Measurements from ENCODE around the gene ADAMTSL2. TPM values are rescaled to one million over a fixed set of nuclear protein-coding genes. Genes with fewer than 3 reads are reported as not detected.

Gene ADAMTSL2
- total and polyA plus RNA-seq, 7 experiments from 2014 or later, result 0.16 to 2.7 (median 0.71) TPM; not detected in 1

DNA sequence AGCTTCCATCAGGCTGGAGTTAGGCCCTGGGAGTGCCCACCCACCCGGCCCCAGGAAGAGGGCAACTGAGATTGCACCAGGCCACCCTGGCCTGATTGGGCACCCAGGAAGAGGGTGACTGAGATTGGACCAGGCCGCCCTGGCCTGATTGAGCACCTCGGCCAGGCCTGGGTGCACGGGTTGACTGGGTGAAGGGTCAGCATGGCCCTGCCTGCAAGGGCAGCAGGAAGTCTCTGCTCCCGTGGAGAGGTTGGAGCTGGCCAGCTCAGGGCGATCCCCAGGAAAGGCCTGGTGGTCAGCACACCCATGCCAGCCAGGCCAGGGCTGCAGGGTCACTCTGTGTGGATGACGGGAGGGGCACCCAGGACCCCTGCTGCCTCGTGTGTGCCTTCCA is 11.8 kb downstream of the ADAMTSL2 start:
- POLR2A ChIA-PET, result no interaction called here
- CTCF ChIA-PET, result no interaction called here
- no peaks in the 10 kb centered on the region for H3K27me3 ChIP-seq (ENCODE audit: control insufficient read depth in 2 of 2, insufficient read depth in 2 of 2, low read length in 2 of 2)
- H3K27ac Mint-ChIP-seq, result no peak overlapping the region
- peaks cover 0 to 4% (median 0%) of the 10 kb centered on the region in 5 donors for H3K27me3 Mint-ChIP-seq
- H3K36me3 ChIP-seq (ENCODE audit: control insufficient read depth in 2 of 3, insufficient read depth in 3 of 3, low read length in 3 of 3), result no peaks in the 10 kb centered on the region
- no peaks in the 10 kb centered on the region for H3K9me3 ChIP-seq (ENCODE audit: control insufficient read depth in 2 of 3, low read length in 3 of 3)
- no peaks in the 10 kb centered on the region for H3K4me1 ChIP-seq (ENCODE audit: control insufficient read depth in 2 of 2, insufficient read depth in 2 of 2, low read length in 2 of 2)
- no peak for ATAC-seq
- no peak overlapping the region for H3K4me3 Mint-ChIP-seq
- intact Hi-C loops (cut with micrococcal nuclease), result no loop called here
- H3K36me3 Mint-ChIP-seq, result peaks cover 0 to 16% (median 0%) of the 10 kb centered on the region in 5 donors
- H3K4me3 ChIP-seq (ENCODE audit: low read length), result no peak overlapping the region
- no peaks in the 10 kb centered on the region for H3K4me1 Mint-ChIP-seq
- H3K27ac ChIP-seq (ENCODE audit: low read depth, low read length), result no peak overlapping the region
- no peak for DNase-seq
- H3K9me3 Mint-ChIP-seq, result no peaks in the 10 kb centered on the region

DNA sequence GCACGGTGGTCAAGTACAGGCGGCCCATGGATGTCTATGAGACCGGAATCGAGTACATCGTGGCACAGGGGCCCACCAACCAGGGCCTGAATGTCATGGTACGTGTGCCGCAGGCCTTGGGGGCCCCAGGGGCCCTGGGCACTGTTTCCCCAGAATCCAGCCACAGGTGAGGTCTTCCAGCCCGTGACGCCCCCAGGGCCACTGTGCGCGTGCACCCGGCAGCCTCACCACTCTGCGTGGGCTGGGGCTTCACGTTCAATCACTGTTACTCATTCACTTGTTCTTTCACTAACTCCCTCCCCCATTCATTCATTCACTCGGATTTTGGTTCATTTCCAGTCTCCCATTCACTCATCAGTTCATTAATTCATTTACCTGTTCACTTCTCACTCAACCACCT is 12.6 kb downstream of the ADAMTSL2 start:
- Histone ChIP-seq H3K9me3 (ENCODE audit: control insufficient read depth in 2 of 3, low read length in 3 of 3) (no peaks in the 10 kb centered on the region), H3K4me3 (ENCODE audit: low read length) (no peak overlapping the region), H3K27ac (ENCODE audit: low read depth, low read length) (no peak overlapping the region), H3K36me3 (ENCODE audit: control insufficient read depth in 2 of 3, insufficient read depth in 3 of 3, low read length in 3 of 3) (no peaks in the 10 kb centered on the region), H3K27me3 (ENCODE audit: control insufficient read depth in 2 of 2, insufficient read depth in 2 of 2, low read length in 2 of 2) (no peaks in the 10 kb centered on the region), H3K4me1 (ENCODE audit: control insufficient read depth in 2 of 2, insufficient read depth in 2 of 2, low read length in 2 of 2) (no peaks in the 10 kb centered on the region)
- ChIA-PET POLR2A (no interaction called here), CTCF (no interaction called here)
- intact Hi-C loops (cut with micrococcal nuclease), result no loop called here
- ATAC-seq (no peak), DNase-seq (no peak)
- Mint-ChIP-seq H3K4me3 (no peak overlapping the region), H3K27ac (peak overlapping the region in 1 of 9 donors; percentile 51), H3K4me1 (peaks cover 0 to under 1% (median 0%) of the 10 kb centered on the region in 7 donors), H3K36me3 (peaks cover 0 to 16% (median 0%) of the 10 kb centered on the region in 5 donors), H3K27me3 (peaks cover 0 to 4% (median 0%) of the 10 kb centered on the region in 5 donors), H3K9me3 (no peaks in the 10 kb centered on the region)

GRCh38 chr9:133551446-133551845 is 16.9 kb downstream of the ADAMTSL2 start:
- H3K4me3 Mint-ChIP-seq, result no peak overlapping the region
- no peaks in the 10 kb centered on the region for H3K9me3 Mint-ChIP-seq
- H3K36me3 Mint-ChIP-seq, result peaks cover 0 to 15% (median 0%) of the 10 kb centered on the region in 5 donors
- CTCF ChIA-PET, result no interaction called here
- ATAC-seq (no peak), DNase-seq (no peak)
- Histone ChIP-seq H3K27ac (ENCODE audit: low read depth, low read length) (no peak overlapping the region), H3K4me3 (ENCODE audit: low read length) (no peak overlapping the region), H3K9me3 (ENCODE audit: control insufficient read depth in 2 of 3, low read length in 3 of 3) (no peaks in the 10 kb centered on the region), H3K36me3 (ENCODE audit: control insufficient read depth in 2 of 3, insufficient read depth in 3 of 3, low read length in 3 of 3) (no peaks in the 10 kb centered on the region), H3K27me3 (ENCODE audit: control insufficient read depth in 2 of 2, insufficient read depth in 2 of 2, low read length in 2 of 2) (no peaks in the 10 kb centered on the region), H3K4me1 (ENCODE audit: control insufficient read depth in 2 of 2, insufficient read depth in 2 of 2, low read length in 2 of 2) (no peaks in the 10 kb centered on the region)
- peaks cover 0 to 4% (median 0%) of the 10 kb centered on the region in 5 donors for H3K27me3 Mint-ChIP-seq
- POLR2A ChIA-PET, result no interaction called here
- no peak overlapping the region for H3K27ac Mint-ChIP-seq
- intact Hi-C loops (cut with micrococcal nuclease), result no loop called here
- H3K4me1 Mint-ChIP-seq, result peaks cover 0 to 4% (median 0%) of the 10 kb centered on the region in 7 donors

DNA sequence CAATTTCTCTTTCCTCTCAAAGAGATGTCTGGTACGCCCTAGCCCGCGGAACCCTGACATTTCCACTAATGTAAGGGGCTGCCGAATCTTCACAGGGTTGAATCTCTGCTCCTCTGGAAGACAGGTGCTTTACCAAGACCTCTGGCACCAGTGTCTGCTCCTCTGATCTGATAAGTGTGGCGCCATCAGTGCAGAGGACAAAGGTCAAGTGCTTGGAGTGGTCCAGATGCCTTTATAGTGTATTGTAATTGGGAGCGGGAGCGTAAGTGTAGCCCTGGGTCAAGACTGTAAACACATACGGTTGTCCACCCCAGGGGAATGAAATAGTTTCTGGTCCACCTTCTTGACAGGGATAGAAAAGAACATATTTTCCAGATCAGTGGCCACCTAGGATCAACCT is 17.7 kb downstream of the ADAMTSL2 start:
- Mint-ChIP-seq H3K9me3 (no peaks in the 10 kb centered on the region), H3K27me3 (peaks cover 0 to 4% (median 0%) of the 10 kb centered on the region in 5 donors), H3K36me3 (peaks cover 0 to 13% (median 0%) of the 10 kb centered on the region in 5 donors), H3K4me3 (no peak overlapping the region), H3K4me1 (peaks cover 0 to 4% (median 0%) of the 10 kb centered on the region in 7 donors), H3K27ac (no peak overlapping the region)
- no peaks in the 10 kb centered on the region for H3K36me3 ChIP-seq (ENCODE audit: control insufficient read depth in 2 of 3, insufficient read depth in 3 of 3, low read length in 3 of 3)
- DNase-seq (no peak), ATAC-seq (no peak)
- H3K27me3 ChIP-seq (ENCODE audit: control insufficient read depth in 2 of 2, insufficient read depth in 2 of 2, low read length in 2 of 2), result no peaks in the 10 kb centered on the region
- intact Hi-C loops (cut with micrococcal nuclease), result no loop called here
- ChIA-PET CTCF (no interaction called here), POLR2A (no interaction called here)
- H3K9me3 ChIP-seq (ENCODE audit: control insufficient read depth in 2 of 3, low read length in 3 of 3), result no peaks in the 10 kb centered on the region
- no peak overlapping the region for H3K27ac ChIP-seq (ENCODE audit: low read depth, low read length)
- H3K4me1 ChIP-seq (ENCODE audit: control insufficient read depth in 2 of 2, insufficient read depth in 2 of 2, low read length in 2 of 2), result no peaks in the 10 kb centered on the region
- H3K4me3 ChIP-seq (ENCODE audit: low read length), result no peak overlapping the region

DNA sequence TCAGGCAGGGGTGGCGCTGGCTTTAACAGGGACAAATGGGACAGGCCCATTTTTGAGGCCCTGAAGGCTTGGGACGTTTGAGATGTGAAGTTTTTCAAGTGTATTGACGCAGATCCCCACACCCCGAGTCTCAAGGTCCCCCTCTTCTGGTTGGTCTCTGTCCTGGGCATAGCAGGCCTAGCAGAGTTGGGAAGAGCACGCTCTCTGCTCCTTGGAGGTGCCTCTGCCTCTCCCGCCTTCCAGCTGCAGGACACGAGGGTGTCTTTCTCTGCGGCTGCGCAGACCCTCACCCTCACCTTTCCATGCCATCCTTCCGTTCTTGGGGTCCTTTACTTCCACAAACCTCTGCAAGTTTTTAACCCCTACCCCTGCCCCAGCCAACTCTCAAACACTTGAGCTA is 18.6 kb downstream of the ADAMTSL2 start:
- no peak overlapping the region for H3K27ac ChIP-seq (ENCODE audit: low read depth, low read length)
- POLR2A ChIA-PET, result no interaction called here
- CTCF ChIA-PET, result no interaction called here

DNA sequence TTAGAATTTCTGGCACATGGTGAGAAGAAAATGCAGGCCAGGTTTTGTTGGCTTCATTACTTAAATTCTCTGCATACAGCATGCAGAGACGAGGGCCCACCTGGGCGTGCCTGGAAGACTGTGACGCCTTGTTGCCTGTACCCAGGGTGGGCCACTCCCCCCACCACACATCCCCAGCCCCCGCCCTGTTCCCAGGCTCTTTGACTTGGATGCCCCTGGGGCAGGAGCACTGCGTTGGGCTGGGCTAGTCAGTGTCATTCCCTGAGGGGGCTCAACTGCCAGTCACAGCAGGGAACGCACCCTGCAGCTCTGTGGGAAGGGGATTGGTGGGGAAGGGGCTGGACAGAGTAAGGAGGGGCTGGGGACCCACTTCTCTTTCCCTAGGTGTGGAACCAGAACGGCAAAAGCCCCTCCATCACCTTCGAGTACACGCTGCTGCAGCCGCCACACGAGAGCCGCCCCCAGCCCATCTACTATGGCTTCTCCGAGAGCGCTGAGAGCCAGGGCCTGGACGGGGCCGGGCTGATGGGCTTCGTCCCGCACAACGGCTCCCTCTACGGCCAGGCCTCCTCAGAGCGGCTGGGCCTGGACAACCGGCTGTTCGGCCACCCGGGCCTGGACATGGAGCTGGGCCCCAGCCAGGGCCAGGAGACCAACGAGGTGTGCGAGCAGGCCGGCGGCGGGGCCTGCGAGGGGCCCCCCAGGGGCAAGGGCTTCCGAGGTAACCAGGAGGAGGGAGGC is 19.6 kb downstream of the ADAMTSL2 start:
- Mint-ChIP-seq H3K36me3 (peaks cover 0 to 10% (median 0%) of the 10 kb centered on the region in 5 donors), H3K27me3 (peaks cover 0 to 12% (median 0%) of the 10 kb centered on the region in 5 donors), H3K4me1 (peaks cover 0 to 10% (median 0%) of the 10 kb centered on the region in 7 donors), H3K27ac (no peak overlapping the region), H3K9me3 (no peaks in the 10 kb centered on the region), H3K4me3 (no peak overlapping the region)
- CTCF ChIA-PET, result no interaction called here
- Histone ChIP-seq H3K27me3 (ENCODE audit: control insufficient read depth in 2 of 2, insufficient read depth in 2 of 2, low read length in 2 of 2) (no peaks in the 10 kb centered on the region), H3K27ac (ENCODE audit: low read depth, low read length) (no peak overlapping the region), H3K4me3 (ENCODE audit: low read length) (no peak overlapping the region), H3K4me1 (ENCODE audit: control insufficient read depth in 2 of 2, insufficient read depth in 2 of 2, low read length in 2 of 2) (no peaks in the 10 kb centered on the region), H3K9me3 (ENCODE audit: control insufficient read depth in 2 of 3, low read length in 3 of 3) (no peaks in the 10 kb centered on the region), H3K36me3 (ENCODE audit: control insufficient read depth in 2 of 3, insufficient read depth in 3 of 3, low read length in 3 of 3) (no peaks in the 10 kb centered on the region)
- intact Hi-C loops (cut with micrococcal nuclease), result no loop called here
- ATAC-seq, result no peak
- POLR2A ChIA-PET, result no interaction called here
- DNase-seq, result no peak

More for the DNA sequence above, 18.6 kb downstream of the ADAMTSL2 start:
- ATAC-seq (no peak), DNase-seq (no peak)
- Mint-ChIP-seq H3K9me3 (no peaks in the 10 kb centered on the region), H3K27me3 (peaks cover 0 to 7% (median 0%) of the 10 kb centered on the region in 5 donors), H3K4me3 (no peak overlapping the region), H3K36me3 (peaks cover 0 to 10% (median 0%) of the 10 kb centered on the region in 5 donors), H3K4me1 (peaks cover 0 to 5% (median 0%) of the 10 kb centered on the region in 7 donors), H3K27ac (no peak overlapping the region)
- H3K9me3 ChIP-seq (ENCODE audit: control insufficient read depth in 2 of 3, low read length in 3 of 3), result no peaks in the 10 kb centered on the region
- no peaks in the 10 kb centered on the region for H3K4me1 ChIP-seq (ENCODE audit: control insufficient read depth in 2 of 2, insufficient read depth in 2 of 2, low read length in 2 of 2)
- no peaks in the 10 kb centered on the region for H3K27me3 ChIP-seq (ENCODE audit: control insufficient read depth in 2 of 2, insufficient read depth in 2 of 2, low read length in 2 of 2)
- no peak overlapping the region for H3K4me3 ChIP-seq (ENCODE audit: low read length)
- intact Hi-C loops (cut with micrococcal nuclease), result no loop called here
- no peaks in the 10 kb centered on the region for H3K36me3 ChIP-seq (ENCODE audit: control insufficient read depth in 2 of 3, insufficient read depth in 3 of 3, low read length in 3 of 3)

GRCh38 chr9:133554729-133555128 is 20.2 kb downstream of the ADAMTSL2 start:
- Histone ChIP-seq H3K9me3 (ENCODE audit: control insufficient read depth in 2 of 3, low read length in 3 of 3) (no peaks in the 10 kb centered on the region), H3K4me3 (ENCODE audit: low read length) (no peak overlapping the region), H3K27me3 (ENCODE audit: control insufficient read depth in 2 of 2, insufficient read depth in 2 of 2, low read length in 2 of 2) (no peaks in the 10 kb centered on the region), H3K4me1 (ENCODE audit: control insufficient read depth in 2 of 2, insufficient read depth in 2 of 2, low read length in 2 of 2) (no peaks in the 10 kb centered on the region), H3K27ac (ENCODE audit: low read depth, low read length) (no peak overlapping the region), H3K36me3 (ENCODE audit: control insufficient read depth in 2 of 3, insufficient read depth in 3 of 3, low read length in 3 of 3) (no peaks in the 10 kb centered on the region)
- intact Hi-C loops (cut with micrococcal nuclease), result no loop called here
- peaks cover 0 to 10% (median 0%) of the 10 kb centered on the region in 7 donors for H3K4me1 Mint-ChIP-seq
- DNase-seq, result no peak
- peaks cover 0 to 11% (median 0%) of the 10 kb centered on the region in 5 donors for H3K36me3 Mint-ChIP-seq
- CTCF ChIA-PET, result no interaction called here
- POLR2A ChIA-PET, result no interaction called here
- H3K9me3 Mint-ChIP-seq, result no peaks in the 10 kb centered on the region
- no peak overlapping the region for H3K4me3 Mint-ChIP-seq
- ATAC-seq, result no peak
- H3K27ac Mint-ChIP-seq, result no peak overlapping the region
- H3K27me3 Mint-ChIP-seq, result peaks cover 0 to 13% (median 0%) of the 10 kb centered on the region in 5 donors

Data from naive thymus-derived CD4-positive, alpha-beta T cell (primary cell).